Tibial nerve (tissue), 4 donors: ENCODE measurements around the gene FHL3. TPM values are rescaled to one million over a fixed set of nuclear protein-coding genes. Genes with fewer than 3 reads are reported as not detected.

ENCODE experiments used
- DNase-seq, 2 donors: peaks; one replicate each; pipeline ENCODE4 v3.0.0-alpha.2; 2019; ENCODE audit warnings: low spot score in 2 of 2
- H3K27ac ChIP-seq, 4 donors: fragments of 200-600 bp; sonication (generic) in 3 of 4; one replicate each; pipeline ENCODE4 v1.5.1; 2017 to 2019; ENCODE audit warnings: mild to moderate bottlenecking in 1 of 4
- H3K27me3 ChIP-seq, 2 donors: fragments of 200-600 bp; sonication (generic) in 1 of 2; one replicate each; pipeline versions ENCODE4 v1.5.1 to v1.6.0; 2017 to 2019
- H3K36me3 ChIP-seq, 3 donors: fragments of 200-600 bp; sonication (generic); one replicate each; pipeline ENCODE4 v1.5.1; 2018 to 2019
- H3K4me1 ChIP-seq, 4 donors: fragments of 200-600 bp; sonication (generic) in 3 of 4; one replicate each; pipeline ENCODE4 v1.5.1; 2017 to 2019
- H3K4me3 ChIP-seq, 4 donors: fragments of 200-600 bp; sonication (generic) in 3 of 4; one replicate each; pipeline ENCODE4 v1.5.1; 2017 to 2019; ENCODE audit warnings: mild to moderate bottlenecking in 1 of 4, moderate library complexity in 1 of 4
- H3K9me3 ChIP-seq, 4 donors: fragments of 200-600 bp; sonication (generic) in 3 of 4; one replicate each; pipeline ENCODE4 v1.5.1; 2017 to 2019
- CTCF ChIP-seq, 5 experiments: fragments of 200-600 bp in 3 of 5; fragments of 450-650 bp in 2 of 5; sonication (generic) in 3 of 5; IDR thresholded peaks; one replicate each; pipeline ENCODE4 v1.5.1; 2016 to 2019; ENCODE audit warnings: antibody characterized with exemption in 5 of 5, mild to moderate bottlenecking in 3 of 5, moderate library complexity in 2 of 5
- EP300 ChIP-seq, 2 donors: sonication (generic); formaldehyde crosslinking; IDR thresholded peaks; one replicate each; pipeline ENCODE4 v1.6.1; 2017; ENCODE audit warnings: antibody characterized with exemption in 2 of 2, mild to moderate bottlenecking in 1 of 2
- POLR2A ChIP-seq, 2 donors: fragments of 450-650 bp; IDR thresholded peaks; one replicate each; pipeline ENCODE4 v1.6.1; 2017; ENCODE audit warnings: antibody characterized with exemption in 2 of 2, mild to moderate bottlenecking in 2 of 2, moderate library complexity in 2 of 2
- WGBS, 2 donors: methylation state at CpG; one replicate each; pipeline ENCODE4 v1.1.5; 2018; 5-methylcytosine and 5-hydroxymethylcytosine counted together
- total RNA-seq, 4 donors: library from RNA; depleted of rRNA; stranded (reverse); fragments of >200 nt; gene quantifications; one replicate each; pipeline ENCODE4 v1.1.0, GENCODE V29; 2016

Gene FHL3
- 10 to 100 TPM; 25.1 to 32.7 (median 26.6) TPM for total RNA-seq

GRCh38 chr1:38005195-38006007 is at the start of gene FHL3:
Gene FHL3 (minus strand): TSS chr1:38005514. CDS start chr1:37999412, 6,102 bp downstream.
- H3K27ac ChIP-seq: peak within 1 kb of the TSS; percentile 79 to 97 (median 87)
- no peak for DNase-seq
- H3K36me3 ChIP-seq: no peaks in the 10 kb centered on the region
- H3K4me3 ChIP-seq: peak within 1 kb of the TSS; percentile 57 to 88 (median 75)
- WGBS, 2 donors: 6 to 51% methylated on average over 4 to 28 of the region's 83 CpGs
- no peaks in the 10 kb centered on the region for H3K27me3 ChIP-seq
- peaks cover 0 to 57% (median 33%) of the 10 kb centered on the region in 4 donors for H3K4me1 ChIP-seq
- TF ChIP-seq EP300 (IDR thresholded peaks at IDR 0.05) (peak in 1 of 2 donors; percentile 9), CTCF (IDR thresholded peaks at IDR 0.05) (no peak), POLR2A (IDR thresholded peaks at IDR 0.05) (peak; percentile 39 to 61)
- no peaks in the 10 kb centered on the region for H3K9me3 ChIP-seq

GRCh38 chr1:38053416-38054091 is 48.2 kb upstream of the FHL3 start:
- H3K27ac ChIP-seq: no peak overlapping the region
- no peaks in the 10 kb centered on the region for H3K9me3 ChIP-seq
- peaks cover 0 to 38% (median 3%) of the 10 kb centered on the region in 4 donors for H3K4me1 ChIP-seq
- H3K27me3 ChIP-seq: no peaks in the 10 kb centered on the region
- TF ChIP-seq EP300 (IDR thresholded peaks at IDR 0.05): no peak
- TF ChIP-seq POLR2A (IDR thresholded peaks at IDR 0.05): no peak
- no peak for TF ChIP-seq CTCF (IDR thresholded peaks at IDR 0.05)
- no peak for DNase-seq
- 74 to 85% methylated on average over 7 of the region's 7 CpGs for WGBS, 2 donors
- H3K36me3 ChIP-seq: no peaks in the 10 kb centered on the region
- no peak overlapping the region for H3K4me3 ChIP-seq

- no peak overlapping the region for H3K4me3 ChIP-seq
- H3K36me3 ChIP-seq: no peaks in the 10 kb centered on the region
- DNase-seq: no peak
- WGBS, 2 donors: 55 to 59% methylated on average over 3 of the region's 3 CpGs
- H3K9me3 ChIP-seq: no peaks in the 10 kb centered on the region
- no peaks in the 10 kb centered on the region for H3K27me3 ChIP-seq
- no peak overlapping the region for H3K27ac ChIP-seq
- TF ChIP-seq EP300 (IDR thresholded peaks at IDR 0.05) (no peak), CTCF (IDR thresholded peaks at IDR 0.05) (no peak)
- peaks cover 0 to 45% (median 3%) of the 10 kb centered on the region in 4 donors for H3K4me1 ChIP-seq
These were observed 47.6 kb upstream of the FHL3 start for GRCh38 chr1:38052750-38053415.

- Histone ChIP-seq H3K4me3 (no peak overlapping the region), H3K27me3 (no peaks in the 10 kb centered on the region), H3K36me3 (no peaks in the 10 kb centered on the region), H3K27ac (peak overlapping the region in 2 of 4 donors; percentile 7 to 53), H3K9me3 (no peaks in the 10 kb centered on the region), H3K4me1 (peaks cover 0 to 51% (median 5%) of the 10 kb centered on the region in 4 donors)
- TF ChIP-seq EP300 (IDR thresholded peaks at IDR 0.05): no peak
- no peak for TF ChIP-seq CTCF (IDR thresholded peaks at IDR 0.05)
- no peak for TF ChIP-seq POLR2A (IDR thresholded peaks at IDR 0.05)
- WGBS, 2 donors: 47% methylated on average over 5 to 9 of the region's 9 CpGs
- DNase-seq: no peak
These were observed 45.8 kb upstream of the FHL3 start for GRCh38 chr1:38051079-38051543.
